Loucy (cell line): ENCODE data around the gene KCNF1.
A peak's percentile ranks its signal among the peaks of the same experiment; 100 is the strongest.

Experiments used
- H2AFZ ChIP-seq: fragments of 200-600 bp; sonication (generic); 2 replicates; pipeline ENCODE4 v1.6.0; 2016; ENCODE audit warnings: antibody characterized with exemption, mild to moderate bottlenecking, low read length, moderate library complexity
- H3F3A ChIP-seq: fragments of 200-600 bp; 2 replicates; pipeline ENCODE4 v1.6.0; 2016; ENCODE audit warnings: antibody characterized with exemption, low read depth, mild to moderate bottlenecking
- H3K27me3 ChIP-seq: fragments of 200-600 bp; sonication (generic); 2 replicates; pipeline ENCODE4 v1.6.1; 2014; ENCODE audit warnings: low read length, mild to moderate bottlenecking; ENCODE audit not compliant: insufficient read depth, poor library complexity, severe bottlenecking
- H3K36me3 ChIP-seq: fragments of 200-600 bp; sonication (generic); 2 replicates; pipeline ENCODE4 v1.6.1; 2016; ENCODE audit warnings: low read length; ENCODE audit not compliant: insufficient read depth
- H3K4me1 ChIP-seq: fragments of 200-600 bp; sonication (generic); 2 replicates; pipeline ENCODE4 v1.5.1; 2014; ENCODE audit warnings: low read length, mild to moderate bottlenecking; ENCODE audit not compliant: insufficient read depth, poor library complexity, severe bottlenecking
- H3K4me2 ChIP-seq: fragments of 200-600 bp; sonication (generic); 2 replicates; pipeline ENCODE4 v1.6.0; 2014; ENCODE audit warnings: antibody characterized with exemption, low read length, low read depth, mild to moderate bottlenecking; ENCODE audit not compliant: poor library complexity, severe bottlenecking
- H3K4me3 ChIP-seq: fragments of 200-600 bp; sonication (generic); 2 replicates; pipeline ENCODE4 v1.5.1; 2014; ENCODE audit warnings: low read length, mild to moderate bottlenecking, mixed read lengths; ENCODE audit not compliant: poor library complexity, severe bottlenecking
- H3K79me2 ChIP-seq: fragments of 200-600 bp; sonication (generic); 2 replicates; pipeline ENCODE4 v1.6.1; 2014; ENCODE audit warnings: low read length; ENCODE audit not compliant: insufficient read depth
- H3K9ac ChIP-seq: fragments of 200-600 bp; sonication (generic); 2 replicates; pipeline ENCODE4 v1.6.0; 2014; ENCODE audit warnings: mild to moderate bottlenecking, low read depth, low read length, moderate library complexity; ENCODE audit not compliant: poor library complexity, severe bottlenecking
- H3K9me2 ChIP-seq: fragments of 200-600 bp; sonication (generic); replicated peaks from 2 replicates; pipeline ENCODE4 v1.6.1; 2016; ENCODE audit warnings: low read depth, low read length, mixed read lengths
- H3K9me3 ChIP-seq: fragments of 200-600 bp; sonication (generic); 2 replicates; pipeline ENCODE4 v1.6.1; 2014; ENCODE audit warnings: mild to moderate bottlenecking, antibody characterized with exemption, low read length, low read depth; ENCODE audit not compliant: insufficient read depth
- H4K20me1 ChIP-seq: fragments of 200-600 bp; sonication (generic); 2 replicates; pipeline ENCODE4 v1.6.0; 2014; ENCODE audit warnings: antibody characterized with exemption, low read length, mild to moderate bottlenecking; ENCODE audit not compliant: insufficient read depth, poor library complexity, severe bottlenecking
- CTCF ChIP-seq: fragments of 200-600 bp; sonication (generic); conservative IDR thresholded peaks from 2 replicates; pipeline ENCODE4 v1.5.1; 2014; ENCODE audit warnings: mild to moderate bottlenecking, antibody characterized with exemption, low read length
- EZH2phosphoT487 ChIP-seq: fragments of 200-600 bp; IDR thresholded peaks from 2 replicates; pipeline ENCODE4 v1.6.1; 2018; ENCODE audit warnings: antibody characterized with exemption, mild to moderate bottlenecking, moderate library complexity, borderline replicate concordance

KCNF1 gene

GRCh38 chr2:10908195-10908594 is 3.5 kb upstream of the KCNF1 start:
- Histone ChIP-seq H3K79me2 (no peaks in the 10 kb centered on the region), H3K9me3 (no peaks in the 10 kb centered on the region), H3K4me3 (no peak overlapping the region), H3K36me3 (no peaks in the 10 kb centered on the region), H3K4me1 (no peaks in the 10 kb centered on the region), H3K27me3 (no peaks in the 10 kb centered on the region), H3K4me2 (no peak overlapping the region), H2AFZ (no peak overlapping the region), H3K9me2 (no peaks in the 10 kb centered on the region), H3F3A (no peaks in the 10 kb centered on the region), H4K20me1 (no peaks in the 10 kb centered on the region), H3K9ac (no peak overlapping the region)
- no peak for TF ChIP-seq CTCF
- no peak for TF ChIP-seq EZH2phosphoT487

GRCh38 chr2:10909050-10909995 is 2.4 kb upstream of the KCNF1 start:
- no peaks in the 10 kb centered on the region for H3K36me3 ChIP-seq
- no peaks in the 10 kb centered on the region for H3K9me2 ChIP-seq
- TF ChIP-seq CTCF (peak; percentile 75), EZH2phosphoT487 (no peak)
- H3K9me3 ChIP-seq, result no peaks in the 10 kb centered on the region
- no peaks in the 10 kb centered on the region for H3K4me1 ChIP-seq
- H4K20me1 ChIP-seq, result no peaks in the 10 kb centered on the region
- H2AFZ ChIP-seq, result no peak overlapping the region
- H3K4me3 ChIP-seq, result no peak overlapping the region
- H3K27me3 ChIP-seq, result no peaks in the 10 kb centered on the region
- H3K79me2 ChIP-seq, result no peaks in the 10 kb centered on the region
- H3F3A ChIP-seq, result no peaks in the 10 kb centered on the region
- no peak overlapping the region for H3K9ac ChIP-seq
- no peak overlapping the region for H3K4me2 ChIP-seq

- H3K4me2 ChIP-seq, result no peak overlapping the region
- TF ChIP-seq CTCF (0 out of 2 replicates have a peak, but pooled peaks have one; percentile 34), EZH2phosphoT487 (no peak)
- H3K9me2 ChIP-seq, result no peaks in the 10 kb centered on the region
- H3F3A ChIP-seq, result no peaks in the 10 kb centered on the region
- no peaks in the 10 kb centered on the region for H3K9me3 ChIP-seq
- H2AFZ ChIP-seq, result no peak overlapping the region
- H3K79me2 ChIP-seq, result no peaks in the 10 kb centered on the region
- H3K4me1 ChIP-seq, result no peaks in the 10 kb centered on the region
- no peaks in the 10 kb centered on the region for H3K27me3 ChIP-seq
- H3K9ac ChIP-seq, result no peak overlapping the region
- no peaks in the 10 kb centered on the region for H3K36me3 ChIP-seq
- H4K20me1 ChIP-seq, result no peaks in the 10 kb centered on the region
- no peak overlapping the region for H3K4me3 ChIP-seq
Observed at GRCh38 chr2:10909996-10910341, 1.8 kb upstream of the KCNF1 start.
